Fibroblast of villous mesenchyme (primary cell): ENCODE results near the gene MPZL3. TPM values are rescaled to one million over a fixed set of nuclear protein-coding genes. Genes with fewer than 3 reads are reported as not detected.

ENCODE experiments used
- DNase-seq: peaks from one replicate; pipeline ENCODE4 v3.0.0-alpha.2; 2010; ENCODE audit warnings: low read depth
- H3K4me3 ChIP-seq: 2 replicates; pipeline ENCODE4 v1.5.1; 2011; ENCODE audit warnings: low read depth, mild to moderate bottlenecking, low read length
- CTCF ChIP-seq: IDR thresholded peaks from 2 replicates; pipeline ENCODE4 v1.5.1; 2012; ENCODE audit warnings: low read depth, mild to moderate bottlenecking, low read length; ENCODE audit not compliant: insufficient read depth
- small RNA-seq: library from RNA; depleted of rRNA; stranded (forward); fragments of <200 nt; gene quantifications from one replicate; pipeline ENCODE3, GENCODE V24; 2012
- total RNA-seq: library from RNA; depleted of rRNA; stranded (reverse); fragments of >200 nt; gene quantifications from 2 replicates; pipeline ENCODE4 v1.2.3, GENCODE V29; 2012

The MPZL3 gene
- total RNA-seq, 1 donor = 0.86 TPM

GRCh38 chr11:118180300-118180703, 71.9 kb downstream of the MPZL3 start:
- no peak overlapping the region for H3K4me3 ChIP-seq
- no peak for DNase-seq
- no peak for TF ChIP-seq CTCF

DNA sequence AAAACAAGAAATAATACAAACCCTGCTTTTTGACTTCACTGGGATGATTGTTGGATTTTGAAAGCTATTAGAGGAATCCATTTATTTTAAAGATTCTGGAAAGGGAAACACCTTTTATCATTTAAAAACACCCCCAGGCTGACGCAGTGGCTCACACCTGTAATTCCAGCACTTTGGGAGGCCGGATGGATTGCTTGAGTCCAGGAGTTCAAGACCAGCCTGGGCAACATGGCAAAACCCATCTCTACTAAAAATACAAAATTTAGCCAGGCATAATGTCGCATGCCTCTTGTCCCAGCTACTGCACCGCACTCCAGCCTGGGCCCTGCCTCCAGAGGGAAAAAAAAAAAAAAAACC, 75.4 kb downstream of the MPZL3 start:
- no peak for DNase-seq
- no peak overlapping the region for H3K4me3 ChIP-seq
- TF ChIP-seq CTCF = no peak

Small RNAs within 50 kb of the gene (small RNA-seq; reads per million reads assigned to genes)
- gene HSPE1P18 = not detected

Other genes starting within 250 kb of the MPZL3 start
- gene TMPRSS4, start 175.3 kb downstream of the MPZL3 start, total RNA-seq = not detected in 2 replicates
- not detected in 2 replicates for gene SMIM35, start 165.4 kb downstream of the MPZL3 start, total RNA-seq
- gene SCN4B, start 99.5 kb downstream of the MPZL3 start, total RNA-seq = not detected in 2 replicates
- not detected in 2 replicates for gene SCN2B, start 75.7 kb downstream of the MPZL3 start, total RNA-seq
- gene JAML, start 27.4 kb downstream of the MPZL3 start, total RNA-seq = not detected in 2 replicates
- not detected in 2 replicates for gene MPZL2, start 11.9 kb upstream of the MPZL3 start, total RNA-seq
- not detected in 2 replicates for gene CD3E, start 52.4 kb upstream of the MPZL3 start, total RNA-seq
- not detected in 2 replicates for gene CD3D, start 90.3 kb upstream of the MPZL3 start, total RNA-seq
- not detected in 2 replicates for gene CD3G, start 92.0 kb upstream of the MPZL3 start, total RNA-seq
- 50.3 and 58.3 TPM in 2 replicates for gene UBE4A, start 107.2 kb upstream of the MPZL3 start, total RNA-seq
- 34.1 and 44.0 TPM in 2 replicates for gene ATP5MG, start 149.2 kb upstream of the MPZL3 start, total RNA-seq
- gene KMT2A, start 184.1 kb upstream of the MPZL3 start, total RNA-seq = 39.6 and 47.1 TPM in 2 replicates